GM21526 (cell line): ENCODE data around the gene UROC1.

Experiments used
- ATAC-seq: cut with Tn5 transposase; IDR thresholded peaks from one replicate; pipeline ENCODE4 v1.9.1; 2021; ENCODE audit warnings: moderate library complexity; ENCODE audit not compliant: unreplicated experiment, low FRiP score

The UROC1 gene

DNA sequence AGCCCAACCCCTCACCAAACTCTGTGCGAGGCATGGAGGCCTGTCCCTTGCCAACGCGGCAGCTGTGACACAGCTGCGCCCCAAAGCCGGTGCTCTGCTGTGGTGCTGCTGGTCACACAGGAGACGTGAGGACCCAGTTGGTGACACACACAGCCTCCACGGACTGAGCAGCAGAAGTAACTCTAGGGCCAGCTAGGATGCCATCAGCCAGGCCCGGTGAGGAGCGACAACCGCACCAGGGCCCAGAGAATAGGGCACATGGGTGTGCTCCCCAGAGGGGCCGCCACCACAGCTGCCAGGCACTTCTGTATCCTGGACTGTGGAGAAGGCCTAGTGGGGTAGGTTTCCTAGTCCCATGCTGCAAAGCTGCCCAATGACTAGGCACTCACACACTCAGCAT is 52.6 kb downstream of the UROC1 start:
- ATAC-seq, result no peak

DNA sequence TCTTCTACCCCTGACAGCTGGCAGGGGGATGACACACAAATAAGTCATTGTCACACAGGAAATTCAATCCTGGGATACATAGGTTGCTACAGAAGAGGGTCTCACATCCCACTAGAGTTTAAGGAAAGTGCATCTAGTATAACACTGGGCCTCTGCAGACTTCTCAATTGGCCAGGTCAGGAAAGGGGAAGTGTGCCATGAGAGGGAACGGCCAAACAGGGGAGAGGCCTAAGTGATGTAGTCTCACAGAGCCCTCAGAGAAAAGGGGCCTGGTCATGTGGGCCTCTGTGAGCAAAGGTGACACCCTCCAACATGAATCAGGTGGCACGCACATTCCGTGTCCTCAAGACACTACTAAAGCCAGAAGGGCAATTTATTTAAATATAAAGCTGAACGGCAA is 53.1 kb downstream of the UROC1 start:
- ATAC-seq, result no peak

DNA sequence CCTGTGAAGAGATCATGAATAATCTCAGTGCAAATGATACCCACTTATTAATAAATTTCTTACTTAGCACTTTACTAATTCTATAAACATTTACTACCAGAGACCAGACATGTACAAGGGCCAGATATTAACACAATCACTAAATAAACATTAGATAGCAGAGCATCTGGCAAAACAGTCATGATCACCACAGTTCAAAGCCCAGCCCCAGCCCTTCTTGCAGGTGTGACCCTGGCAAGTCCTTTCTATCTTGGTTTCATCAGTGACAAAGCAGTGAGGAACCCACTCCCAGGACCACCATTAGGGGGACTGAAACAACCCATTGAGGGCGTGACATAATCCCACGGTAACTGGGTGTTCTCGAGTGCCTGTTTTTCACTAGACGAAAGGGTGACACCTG is 53.5 kb downstream of the UROC1 start:
- ATAC-seq, result no peak

DNA sequence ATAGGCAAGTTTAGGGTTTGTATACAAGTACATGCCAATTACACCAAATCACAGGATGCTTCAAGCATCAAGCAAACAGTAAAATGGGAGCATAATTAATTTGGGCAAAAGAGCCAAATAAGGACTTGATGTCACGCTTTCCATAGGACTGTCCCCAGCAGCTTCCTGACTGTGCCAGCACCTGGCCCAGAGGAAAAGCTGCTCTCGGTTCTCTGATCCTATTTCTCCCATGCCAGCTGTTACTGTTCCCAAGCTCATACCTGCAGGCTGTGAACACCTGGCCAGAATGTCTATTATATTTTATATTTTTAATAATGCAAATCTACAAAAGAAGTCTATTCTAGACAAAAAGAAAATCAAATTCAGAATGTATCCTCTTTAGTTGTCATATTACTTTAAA is 54.1 kb downstream of the UROC1 start:
- ATAC-seq, result no peak

DNA sequence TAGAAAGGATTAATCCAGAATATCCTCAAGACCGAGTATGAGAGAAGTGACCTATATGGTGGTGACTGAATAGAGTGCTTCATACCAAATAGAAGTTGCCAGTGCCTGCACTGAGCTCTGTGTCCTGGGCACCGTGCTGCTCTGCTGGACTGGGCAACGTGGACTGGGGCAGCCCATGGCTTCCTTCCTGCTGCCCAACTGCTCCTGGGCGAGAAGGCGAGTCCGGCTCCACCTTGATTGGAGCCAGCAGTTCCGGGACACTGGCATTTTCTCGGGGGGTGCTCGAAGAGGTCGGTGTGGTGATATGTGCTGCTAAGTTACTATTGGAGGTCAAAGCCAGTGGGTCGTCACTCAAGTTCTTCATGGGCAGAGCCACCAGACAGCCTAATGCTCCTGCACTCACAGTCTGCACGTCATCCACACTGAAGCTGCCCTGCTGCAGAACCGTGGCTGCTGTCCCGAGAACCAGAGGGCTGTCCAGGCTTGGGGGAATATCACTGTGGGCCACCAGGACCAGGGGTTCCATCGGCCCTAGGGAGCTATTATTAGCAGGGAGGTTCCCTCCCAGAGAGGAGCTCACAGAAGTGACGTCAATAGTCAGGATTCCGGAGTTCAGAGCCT is 56.0 kb downstream of the UROC1 start:
- no peak for ATAC-seq

DNA sequence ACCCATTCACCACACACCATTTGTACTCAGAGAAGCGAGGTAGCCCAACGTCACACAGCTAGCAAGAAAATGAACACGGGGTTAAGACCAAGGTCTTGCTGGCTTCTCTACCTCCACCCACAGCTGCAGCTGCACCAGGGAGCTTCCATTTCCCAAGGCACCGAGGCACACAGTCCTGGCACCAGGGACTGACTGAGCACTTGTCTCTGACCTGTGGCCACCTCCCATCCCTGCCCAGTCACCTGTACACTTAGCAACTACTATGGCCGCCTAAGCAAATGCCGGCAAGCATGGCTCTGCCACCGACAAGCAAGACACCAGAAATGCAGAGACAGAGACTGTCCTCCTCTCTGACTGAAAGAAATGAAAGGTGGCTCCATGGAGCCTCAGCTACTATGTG is 57.2 kb downstream of the UROC1 start:
- no peak for ATAC-seq

DNA sequence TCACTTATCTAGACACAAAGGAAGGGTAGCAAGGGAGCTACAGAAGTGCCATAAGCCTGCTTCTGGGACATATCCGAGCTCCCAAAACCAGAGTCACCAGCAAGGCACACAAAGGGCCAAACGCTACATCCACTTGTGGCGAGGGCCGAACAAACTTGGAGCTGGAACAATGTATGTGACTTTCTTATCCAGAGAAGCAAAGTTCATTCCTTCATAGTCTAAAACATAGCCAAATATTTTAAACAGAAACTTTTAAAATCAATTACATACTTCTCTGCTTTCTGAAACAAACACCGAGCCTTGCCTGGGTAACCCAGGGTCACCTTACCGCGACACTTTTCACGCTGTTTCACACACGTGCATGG is 57.8 kb downstream of the UROC1 start:
- no peak for ATAC-seq

DNA sequence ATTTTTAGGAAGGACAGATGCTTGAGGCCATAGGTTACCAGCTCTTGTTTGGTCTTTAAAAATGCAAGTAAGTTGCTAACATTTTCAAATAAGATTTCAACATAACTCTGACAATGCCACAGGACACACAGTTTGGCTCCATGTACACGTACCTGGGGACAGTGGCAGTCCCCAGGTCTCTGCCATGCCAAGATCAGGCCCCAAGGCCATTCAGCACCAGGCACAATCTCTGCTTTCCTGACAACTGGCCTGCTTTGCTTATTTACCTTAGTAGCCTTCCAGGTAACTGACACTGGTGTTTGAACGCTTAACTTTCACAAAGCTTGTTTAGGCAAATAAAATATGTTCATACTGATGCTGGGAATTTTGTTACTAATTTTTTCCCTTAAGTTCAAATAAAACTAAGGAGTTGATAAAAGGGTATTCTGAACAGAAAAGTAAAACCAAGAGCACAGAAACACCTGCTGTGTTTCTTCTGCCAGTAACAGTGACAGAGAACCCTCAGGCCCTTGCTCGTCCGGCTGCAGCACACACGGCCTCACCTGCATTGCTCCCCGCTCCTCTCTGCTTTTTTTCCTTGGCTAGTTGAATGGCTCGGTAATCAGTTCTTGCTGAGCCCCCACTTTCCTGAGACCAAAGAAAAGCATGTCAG is 58.3 kb downstream of the UROC1 start:
- no peak for ATAC-seq

DNA sequence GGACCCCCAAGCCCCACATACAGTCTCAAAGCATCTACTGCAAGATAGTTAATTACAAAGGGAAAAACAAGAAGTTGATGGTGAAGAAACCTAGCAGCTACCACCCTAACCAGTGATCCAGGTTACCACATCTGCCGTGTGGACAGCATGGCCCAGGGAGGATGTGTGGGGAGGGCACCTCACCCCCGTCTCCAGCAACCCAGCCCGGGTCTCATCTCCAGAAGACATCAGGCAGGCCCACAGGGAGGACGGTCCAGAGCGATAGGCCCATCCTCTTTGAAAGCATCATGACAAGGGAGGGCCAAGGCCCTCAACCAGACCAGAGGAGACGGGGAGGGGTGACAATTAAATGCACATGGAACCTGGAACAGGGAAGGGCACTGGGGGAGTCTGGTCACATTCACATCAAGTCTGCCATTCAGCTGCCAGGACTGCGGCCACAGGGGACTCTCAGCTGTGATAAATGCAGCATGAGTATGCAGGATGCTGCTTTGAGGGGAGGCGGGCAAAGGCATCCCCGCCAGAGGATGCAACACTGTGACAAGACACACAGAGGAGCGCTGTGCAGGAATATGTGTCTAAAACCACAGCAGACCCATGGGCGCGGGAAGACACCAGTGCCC is 60.7 kb downstream of the UROC1 start:
- no peak for ATAC-seq

DNA sequence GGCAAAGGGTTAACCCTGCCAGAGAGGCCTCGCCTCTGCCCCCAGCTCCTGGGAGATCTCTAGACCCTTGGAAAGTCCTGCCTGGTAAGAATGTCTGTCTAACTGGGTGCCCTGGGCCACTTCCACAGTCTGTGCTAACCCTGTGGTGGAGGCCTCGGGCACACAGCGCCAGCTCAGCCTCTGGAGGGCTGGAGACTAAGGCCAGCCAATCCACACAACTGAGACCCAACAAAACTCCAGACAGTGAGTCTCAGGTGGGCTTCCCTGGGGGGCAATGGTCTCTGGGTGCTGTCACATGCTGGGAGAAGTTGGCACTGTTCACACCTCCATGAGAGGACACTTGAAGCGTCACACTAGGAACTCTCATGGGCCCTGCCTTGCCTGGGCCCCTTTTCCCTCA is 61.4 kb downstream of the UROC1 start:
- ATAC-seq, result no peak

DNA sequence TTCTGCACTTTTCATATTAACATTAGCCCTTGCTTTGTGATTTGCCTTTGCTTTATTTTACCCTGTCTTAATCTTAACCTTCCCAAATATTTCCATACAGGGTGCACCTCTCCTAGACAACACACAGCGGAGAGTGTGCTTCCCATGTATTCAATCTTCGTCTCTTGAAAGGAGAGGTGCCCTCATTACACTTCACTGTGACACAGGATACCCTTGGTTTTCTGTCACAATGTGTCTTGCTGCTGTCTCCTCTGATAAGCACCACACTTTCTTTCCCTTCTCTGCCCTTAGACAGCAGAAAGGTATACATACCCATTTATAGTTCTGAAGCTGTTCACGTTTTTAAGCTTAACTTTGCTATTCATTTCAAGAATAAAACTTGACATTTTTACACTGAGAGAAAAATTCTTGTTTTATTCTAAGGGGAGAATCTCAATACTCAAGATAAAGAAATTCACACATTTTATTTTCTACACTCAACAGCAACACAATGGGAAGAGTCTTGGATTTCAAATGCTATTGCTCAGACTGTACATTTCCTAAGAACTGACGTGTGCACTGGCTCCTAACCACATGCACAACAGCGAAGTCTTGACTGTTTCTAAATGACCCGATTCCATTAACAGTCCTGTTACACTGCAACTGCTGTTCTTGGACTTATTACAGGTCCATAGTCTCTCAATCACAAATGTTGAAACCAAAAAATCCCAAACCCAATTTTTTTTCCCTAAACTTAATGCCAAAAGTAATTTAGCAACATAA is 63.0 kb downstream of the UROC1 start:
- ATAC-seq, result no peak

DNA sequence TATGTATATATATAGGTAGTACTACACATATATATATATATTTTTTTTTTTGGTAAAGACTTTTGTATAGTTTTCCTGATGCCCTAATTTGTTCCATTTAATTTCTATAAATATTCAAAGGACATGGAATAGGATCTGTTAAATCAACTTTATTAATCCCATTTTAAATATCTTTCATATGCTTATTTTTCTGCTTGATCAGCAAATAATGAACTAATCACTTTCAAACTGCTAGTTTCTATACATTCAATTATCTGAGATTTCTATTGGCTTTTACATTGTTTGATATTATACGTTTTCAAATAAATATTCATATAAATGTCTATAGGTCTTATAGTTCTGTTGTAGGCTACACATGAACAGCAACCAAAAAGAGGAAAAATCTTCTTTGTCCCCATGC is 63.5 kb downstream of the UROC1 start:
- no peak for ATAC-seq

DNA sequence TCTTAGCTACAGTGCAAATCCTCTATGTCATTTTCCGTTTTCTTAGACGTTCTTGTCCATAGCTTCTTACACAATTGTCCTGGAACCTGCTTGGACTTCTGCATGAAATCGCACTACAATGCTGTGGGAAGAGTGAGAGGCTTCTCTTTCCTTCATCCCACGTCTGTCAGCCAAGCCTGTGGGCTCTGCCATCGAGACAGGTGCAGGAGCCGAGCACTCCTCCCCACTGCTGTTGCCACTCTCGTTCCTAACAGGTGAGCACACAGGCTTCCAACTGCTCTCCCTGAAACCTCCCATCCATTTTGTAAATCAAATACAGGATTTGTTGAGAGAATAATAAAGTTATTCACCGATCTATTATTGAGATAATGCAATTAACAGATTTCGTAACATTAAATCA is 65.4 kb downstream of the UROC1 start:
- ATAC-seq, result no peak

DNA sequence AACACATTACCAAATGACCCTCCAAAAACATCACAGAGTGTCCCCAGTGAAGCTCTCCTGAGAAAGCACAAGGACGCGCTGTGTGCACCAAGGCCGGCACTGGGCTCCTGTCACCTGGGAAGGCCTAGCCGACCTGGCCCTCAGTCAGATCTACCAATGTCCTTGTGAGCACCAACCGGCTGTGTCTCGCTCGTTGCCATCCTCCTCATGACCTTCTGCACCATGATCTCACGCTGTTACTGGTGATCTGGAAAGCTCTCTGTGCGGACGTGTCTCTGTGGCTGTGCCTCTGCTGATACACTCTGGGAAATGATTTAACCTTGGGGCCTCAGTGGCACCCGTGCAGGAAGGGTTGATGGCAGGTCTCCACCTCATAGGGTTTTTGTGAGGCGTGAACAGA is 66.1 kb downstream of the UROC1 start:
- ATAC-seq, result no peak

DNA sequence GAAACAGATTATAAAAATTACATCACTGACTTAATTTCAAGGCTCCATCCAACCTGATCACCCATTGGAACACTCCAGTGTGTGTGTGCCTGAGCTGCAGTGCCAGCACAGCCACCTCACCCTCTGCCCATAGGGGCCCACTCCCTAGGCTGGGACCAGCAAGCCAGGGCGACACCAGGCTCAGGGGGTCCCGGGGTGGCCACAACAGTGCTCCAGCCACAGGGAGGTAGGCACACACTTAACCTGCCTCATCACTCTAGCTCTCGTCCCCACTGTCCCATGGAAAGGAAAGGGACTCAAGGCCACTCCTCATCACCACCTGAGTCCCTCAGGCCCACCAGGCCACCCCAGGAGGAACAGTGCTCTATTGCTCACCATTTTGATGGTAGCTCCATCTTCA is 66.8 kb downstream of the UROC1 start:
- ATAC-seq, result no peak

DNA sequence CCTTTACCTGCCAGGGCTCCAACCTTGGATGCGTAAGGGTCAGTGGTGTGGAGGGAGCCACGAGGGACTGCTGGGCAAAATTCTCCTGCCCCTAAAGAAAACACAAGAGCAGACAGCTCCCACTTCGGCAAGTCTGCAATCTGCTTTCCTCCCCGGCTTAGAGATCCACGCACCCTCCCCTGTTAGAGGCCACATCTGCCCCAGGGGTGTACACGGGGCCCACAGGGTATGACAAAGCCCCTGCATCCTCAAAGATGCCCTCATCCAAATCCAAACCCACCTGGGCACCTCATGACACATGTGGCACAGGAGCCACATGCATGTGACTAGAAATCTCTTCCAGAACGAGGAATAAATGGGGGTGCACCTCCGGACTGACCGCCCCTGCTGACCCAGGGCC is 67.4 kb downstream of the UROC1 start:
- ATAC-seq, result no peak

DNA sequence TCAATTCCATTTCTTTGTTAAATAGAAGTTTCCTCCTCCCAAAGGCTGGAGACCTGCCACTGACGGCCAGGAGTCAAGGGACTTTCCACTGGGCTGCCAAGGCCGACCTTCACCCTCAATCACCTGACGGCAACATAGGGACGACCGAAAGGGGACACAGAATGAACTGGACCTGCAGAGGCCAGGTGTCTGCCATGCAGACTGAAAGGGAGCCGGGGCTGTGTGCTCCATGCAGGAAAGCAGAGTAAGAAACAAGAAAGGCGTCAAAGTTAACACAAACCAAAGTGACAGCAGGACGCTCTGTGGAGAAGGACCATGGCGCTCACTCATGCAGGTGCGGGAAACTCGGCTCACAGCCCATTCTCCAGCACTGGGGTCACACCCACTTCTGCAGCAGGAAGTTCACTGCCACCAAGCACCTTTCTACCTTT is 67.9 kb downstream of the UROC1 start:
- no peak for ATAC-seq

DNA sequence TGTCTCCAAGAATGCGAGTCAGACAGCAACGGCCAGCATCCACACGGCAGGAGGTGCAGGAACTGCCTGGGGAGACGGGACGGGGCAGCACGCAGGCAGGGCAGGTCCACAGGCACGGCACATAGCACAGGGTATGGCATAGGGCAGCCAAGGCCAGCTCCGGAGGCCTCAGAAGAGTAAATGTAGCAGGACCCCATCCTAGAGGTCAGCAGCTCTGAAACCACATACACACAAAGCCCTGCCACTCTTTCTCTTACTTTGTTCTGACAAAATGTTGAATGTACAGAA is 68.7 kb downstream of the UROC1 start:
- ATAC-seq, result no peak

DNA sequence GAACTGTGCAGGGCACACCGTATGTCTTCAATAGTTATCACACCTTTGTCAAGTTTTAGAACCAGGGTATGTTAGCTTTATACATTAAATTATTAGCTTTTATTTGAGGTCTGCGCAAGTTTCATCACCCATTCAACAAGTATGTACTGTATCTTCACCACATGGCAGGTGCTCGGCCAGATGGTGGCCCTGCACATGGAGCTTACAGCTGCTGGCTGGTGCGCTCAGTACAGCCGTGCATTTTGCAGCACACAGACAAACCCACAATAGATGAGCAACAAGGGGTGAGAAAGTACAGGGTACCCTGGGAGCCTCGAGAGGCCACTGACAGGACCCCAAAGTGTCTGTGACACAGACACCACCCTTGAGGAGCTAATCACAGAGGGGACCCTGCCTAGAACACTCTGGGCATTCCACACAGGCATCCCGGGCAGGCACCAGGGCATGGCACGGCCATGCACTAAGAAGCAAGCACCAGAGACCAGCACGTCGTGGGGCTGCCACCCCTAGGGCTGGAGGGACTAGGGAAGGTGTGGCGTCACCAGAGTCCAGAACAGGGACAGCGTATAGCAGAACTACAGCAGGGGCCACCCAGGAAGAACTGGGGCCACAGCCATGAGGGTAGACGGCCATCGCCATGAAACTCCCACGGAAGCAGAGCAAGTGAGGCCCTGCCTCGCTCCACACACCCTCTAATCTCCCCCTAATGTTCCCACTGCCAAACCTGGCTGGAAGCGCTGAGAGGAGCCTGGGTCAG is 69.3 kb downstream of the UROC1 start:
- no peak for ATAC-seq

DNA sequence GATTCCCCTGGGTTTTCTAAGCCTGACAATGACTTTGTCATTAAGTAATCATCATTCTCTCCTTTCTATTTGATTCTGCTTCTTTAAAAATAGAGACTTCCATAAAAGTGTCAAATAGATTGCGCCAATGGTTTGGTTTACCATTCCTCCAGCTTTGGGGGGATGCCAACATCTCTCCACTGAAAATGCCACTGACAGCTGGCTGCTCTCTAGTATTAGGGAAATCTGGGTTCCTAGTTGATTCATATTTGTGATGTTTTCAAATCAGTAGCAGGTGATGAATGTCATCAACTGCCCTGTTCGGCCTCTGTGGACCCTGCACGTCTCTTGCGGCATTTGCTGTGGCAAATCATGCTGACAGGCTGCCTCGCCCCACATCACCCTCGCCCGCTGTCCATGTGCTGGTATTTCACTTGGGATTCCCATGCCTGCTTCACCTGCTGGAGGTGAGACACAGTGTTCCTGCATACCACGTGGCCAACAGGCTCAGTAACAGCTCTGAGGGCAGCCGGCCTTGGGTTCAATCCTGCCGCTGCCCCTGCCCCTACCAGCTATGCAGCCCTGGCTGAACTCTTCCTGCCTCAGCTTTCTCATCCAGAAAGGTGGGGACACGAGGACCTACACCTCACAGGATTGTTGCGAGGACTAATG is 70.0 kb downstream of the UROC1 start:
- no peak for ATAC-seq

DNA sequence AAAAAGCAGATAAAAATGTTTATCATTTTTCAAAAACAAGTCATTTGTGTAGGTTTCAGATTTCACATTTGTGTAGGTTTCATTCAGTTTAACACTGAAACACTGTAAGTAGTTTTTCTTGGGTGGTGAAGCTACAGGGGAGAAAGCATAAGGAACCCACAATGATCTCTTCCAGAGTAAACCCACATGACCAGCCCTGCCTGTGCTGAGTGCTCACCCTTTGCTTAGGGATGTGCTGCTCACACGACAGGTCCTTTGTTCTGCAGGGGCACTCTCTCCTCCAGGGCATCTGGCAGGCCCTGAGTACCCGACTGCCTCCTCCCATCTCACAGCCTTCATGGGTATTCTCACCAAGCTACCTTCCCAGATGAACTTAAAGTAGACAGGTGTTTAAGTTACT is 70.8 kb downstream of the UROC1 start:
- ATAC-seq, result no peak
